Lower lobe of right lung (tissue), 2 donors: ENCODE data around the gene MSI2. TPM values are rescaled to one million over a fixed set of nuclear protein-coding genes. Genes with fewer than 3 reads are reported as not detected.
A peak's percentile ranks its signal among the peaks of the same experiment; 100 is the strongest.

Source experiments
- ATAC-seq, 2 donors: fragments of 200-7000 bp; cut with Tn5 transposase; one replicate each; pipeline ENCODE4 v1.9.1; 2020 to 2022; ENCODE audit warnings: mild to moderate bottlenecking in 2 of 2, moderate library complexity in 2 of 2
- DNase-seq: peaks from one replicate; pipeline ENCODE4 v3.0.0-alpha.2; 2020
- H3K27ac ChIP-seq: fragments of 200-600 bp; one replicate; pipeline ENCODE4 v1.8.0; 2022
- H3K27me3 ChIP-seq: fragments of 200-600 bp; one replicate; pipeline ENCODE4 v1.8.0; 2022; ENCODE audit warnings: low read depth
- H3K36me3 ChIP-seq: fragments of 200-600 bp; one replicate; pipeline ENCODE4 v1.8.0; 2022; ENCODE audit warnings: mild to moderate bottlenecking
- H3K4me1 ChIP-seq: fragments of 200-600 bp; one replicate; pipeline ENCODE4 v1.8.0; 2022
- H3K4me3 ChIP-seq: fragments of 200-600 bp; one replicate; pipeline ENCODE4 v1.8.0; 2022; ENCODE audit warnings: mild to moderate bottlenecking
- H3K9me3 ChIP-seq: fragments of 200-600 bp; one replicate; pipeline ENCODE4 v1.8.0; 2022
- intact Hi-C: fragments of 100-400 bp; cut with DNase I; formaldehyde crosslinking; loops from one replicate; pipeline ENCODE4 v1.11.0; 2022
- total RNA-seq: library from RNA; stranded (reverse); fragmentation: NEBNext Ultra II Directional; extraction: Animal tissue kit (Norgen Biotek cat#: 25700); gene quantifications from one replicate; pipeline ENCODE4 v1.2.1, GENCODE V29; 2021
- TF ChIP-seq, protein P1 (sequence below): fragments of 200-600 bp; IDR thresholded peaks from one replicate; pipeline ENCODE4 v1.8.0; 2022; ENCODE audit warnings: antibody characterized with exemption, mild to moderate bottlenecking
- donor health status: DM: no; HTN: yes; CAD: no; lungs with severe emphysema.

Gene MSI2
- total RNA-seq, 1 donor from 2014 or later: 43.9 TPM

DNA sequence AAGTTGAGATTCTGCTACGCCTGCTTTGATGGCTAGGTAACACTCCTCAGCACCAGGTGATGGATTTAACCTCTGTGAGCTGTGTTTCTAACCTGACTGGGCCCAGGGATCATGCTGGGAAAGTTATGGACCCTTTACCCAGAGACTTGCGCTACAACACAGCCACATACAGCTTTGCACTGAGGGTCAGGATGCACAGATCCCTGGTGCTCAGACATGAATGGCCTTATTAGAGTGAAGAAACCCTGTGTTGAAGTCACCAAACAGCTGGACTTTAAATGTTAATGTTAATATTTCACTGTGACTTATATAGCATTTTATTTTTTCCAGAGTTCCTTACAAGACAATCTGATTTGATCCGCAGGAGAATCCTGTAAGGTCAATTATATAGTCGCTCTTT, 114.3 kb downstream of the MSI2 start:
- H3K4me1 ChIP-seq: peaks cover 19% of the 10 kb centered on the region
- intact Hi-C loops: no loop called here
- ATAC-seq (no peak), DNase-seq (no peak)
- no peaks in the 10 kb centered on the region for H3K27me3 ChIP-seq
- H3K27ac ChIP-seq: no peak overlapping the region
- no peak overlapping the region for H3K4me3 ChIP-seq
- TF ChIP-seq, protein P1, sequence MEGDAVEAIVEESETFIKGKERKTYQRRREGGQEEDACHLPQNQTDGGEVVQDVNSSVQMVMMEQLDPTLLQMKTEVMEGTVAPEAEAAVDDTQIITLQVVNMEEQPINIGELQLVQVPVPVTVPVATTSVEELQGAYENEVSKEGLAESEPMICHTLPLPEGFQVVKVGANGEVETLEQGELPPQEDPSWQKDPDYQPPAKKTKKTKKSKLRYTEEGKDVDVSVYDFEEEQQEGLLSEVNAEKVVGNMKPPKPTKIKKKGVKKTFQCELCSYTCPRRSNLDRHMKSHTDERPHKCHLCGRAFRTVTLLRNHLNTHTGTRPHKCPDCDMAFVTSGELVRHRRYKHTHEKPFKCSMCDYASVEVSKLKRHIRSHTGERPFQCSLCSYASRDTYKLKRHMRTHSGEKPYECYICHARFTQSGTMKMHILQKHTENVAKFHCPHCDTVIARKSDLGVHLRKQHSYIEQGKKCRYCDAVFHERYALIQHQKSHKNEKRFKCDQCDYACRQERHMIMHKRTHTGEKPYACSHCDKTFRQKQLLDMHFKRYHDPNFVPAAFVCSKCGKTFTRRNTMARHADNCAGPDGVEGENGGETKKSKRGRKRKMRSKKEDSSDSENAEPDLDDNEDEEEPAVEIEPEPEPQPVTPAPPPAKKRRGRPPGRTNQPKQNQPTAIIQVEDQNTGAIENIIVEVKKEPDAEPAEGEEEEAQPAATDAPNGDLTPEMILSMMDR: no peak
- H3K9me3 ChIP-seq: peaks cover 10% of the 10 kb centered on the region
- no peaks in the 10 kb centered on the region for H3K36me3 ChIP-seq

DNA sequence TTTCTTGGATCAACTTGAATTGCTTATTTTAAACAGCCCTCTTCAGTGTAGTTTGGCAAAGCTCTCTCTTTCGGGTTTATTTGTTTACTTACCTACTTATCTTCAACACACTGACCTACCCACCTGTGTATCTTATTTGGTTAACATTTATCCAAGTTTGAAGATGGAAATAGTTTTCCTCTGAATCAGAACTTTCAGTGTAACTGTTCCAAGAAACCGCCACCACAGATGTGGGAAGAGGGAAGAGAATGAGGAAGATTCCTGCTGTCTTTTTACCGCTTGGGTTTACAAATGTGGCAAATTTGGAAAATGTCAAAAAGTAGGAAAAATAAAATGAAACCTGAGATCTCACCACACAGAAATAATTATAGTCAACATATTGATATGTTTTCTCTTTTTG, 115.8 kb downstream of the MSI2 start:
- intact Hi-C loops: no loop called here
- H3K4me3 ChIP-seq: no peak overlapping the region
- peaks cover 10% of the 10 kb centered on the region for H3K9me3 ChIP-seq
- no peak overlapping the region for H3K27ac ChIP-seq
- peak; percentile 52 to 86 for ATAC-seq
- H3K36me3 ChIP-seq: no peaks in the 10 kb centered on the region
- no peak for DNase-seq
- H3K27me3 ChIP-seq: no peaks in the 10 kb centered on the region
- TF ChIP-seq, protein P1: no peak
- H3K4me1 ChIP-seq: peaks cover 19% of the 10 kb centered on the region

DNA sequence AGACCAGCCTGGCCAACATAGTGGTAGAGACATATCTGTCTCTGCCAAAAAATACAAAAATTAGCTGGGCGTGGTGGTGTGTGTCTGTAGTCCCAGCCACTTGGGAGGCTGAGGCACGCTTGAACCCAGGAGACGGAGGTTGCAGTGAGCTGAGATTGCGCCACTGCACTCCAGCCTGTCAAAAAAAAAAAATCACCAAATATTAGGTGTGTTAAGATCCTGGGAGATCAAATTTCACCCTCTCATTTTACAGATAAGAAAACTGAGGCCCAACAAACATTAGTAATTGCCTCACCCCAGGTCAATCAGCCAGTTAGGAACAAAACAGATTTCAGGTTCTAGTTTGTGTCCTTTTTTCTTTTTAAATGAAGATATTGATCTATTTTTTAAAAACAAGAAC, 116.7 kb downstream of the MSI2 start:
- TF ChIP-seq, protein P1: no peak
- Histone ChIP-seq H3K36me3 (no peaks in the 10 kb centered on the region), H3K9me3 (peaks cover 10% of the 10 kb centered on the region), H3K27ac (no peak overlapping the region), H3K4me3 (no peak overlapping the region), H3K4me1 (peaks cover 19% of the 10 kb centered on the region), H3K27me3 (no peaks in the 10 kb centered on the region)
- intact Hi-C loops: no loop called here
- no peak for ATAC-seq
- DNase-seq: no peak

DNA sequence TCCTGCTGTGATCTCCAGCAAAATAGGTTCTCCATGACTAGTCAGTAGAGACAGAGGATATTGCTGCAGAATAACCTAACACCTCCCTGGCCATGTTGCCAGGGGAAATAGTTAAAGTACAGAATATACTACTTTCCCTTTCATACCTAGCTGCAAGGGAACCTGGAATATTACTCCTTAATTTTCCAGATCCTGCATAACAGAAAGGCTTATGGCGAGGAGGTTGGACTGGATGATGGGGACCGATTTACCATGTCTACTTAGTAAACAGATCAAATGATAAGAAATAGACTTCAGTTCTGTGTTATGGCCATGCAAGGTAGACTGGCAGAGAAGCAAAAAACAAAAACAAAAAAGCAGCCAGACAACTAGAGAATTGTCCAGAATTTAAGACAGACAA, 117.4 kb downstream of the MSI2 start:
- no peaks in the 10 kb centered on the region for H3K36me3 ChIP-seq
- peaks cover 19% of the 10 kb centered on the region for H3K4me1 ChIP-seq
- no peak for DNase-seq
- H3K27me3 ChIP-seq: no peaks in the 10 kb centered on the region
- H3K27ac ChIP-seq: no peak overlapping the region
- ATAC-seq: no peak
- peaks cover 10% of the 10 kb centered on the region for H3K9me3 ChIP-seq
- TF ChIP-seq, protein P1: no peak
- no peak overlapping the region for H3K4me3 ChIP-seq
- intact Hi-C loops: no loop called here

DNA sequence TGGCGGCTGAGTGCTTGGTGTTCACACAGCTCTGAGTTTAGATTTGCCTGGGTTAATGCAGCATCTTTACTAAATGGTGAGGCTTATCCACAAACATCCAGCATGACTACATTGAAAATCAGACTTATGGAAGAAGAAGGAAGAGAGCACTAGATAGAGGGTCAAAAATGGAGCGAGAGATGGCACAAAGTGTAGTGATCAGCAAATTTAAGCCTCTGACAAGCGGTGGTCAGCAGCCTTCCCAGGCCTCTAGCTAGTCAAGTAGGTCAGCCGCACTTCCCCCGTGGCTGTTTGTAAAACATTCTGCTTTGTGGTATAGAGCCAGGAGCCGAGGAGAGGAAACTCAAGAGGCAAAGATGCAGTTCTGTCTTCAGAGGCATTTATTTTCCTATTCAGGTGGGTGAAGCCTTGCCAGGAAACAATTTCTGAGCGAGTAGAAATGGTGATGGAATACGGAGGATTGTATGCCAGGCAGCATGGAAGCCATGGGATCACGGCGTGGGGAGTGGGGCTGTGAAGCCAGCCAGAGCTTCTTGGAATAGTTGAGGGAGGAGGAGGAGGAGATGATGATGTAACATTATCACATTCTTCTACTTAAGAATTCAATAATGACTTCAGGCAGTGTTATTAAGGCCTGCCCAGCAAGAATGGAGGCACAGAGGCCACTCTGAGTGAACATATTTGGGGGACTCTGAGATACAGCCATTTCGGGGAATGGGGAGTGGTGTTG, 118.9 kb downstream of the MSI2 start:
- ATAC-seq (no peak), DNase-seq (no peak)
- no peaks in the 10 kb centered on the region for H3K27me3 ChIP-seq
- intact Hi-C loops: no loop called here
- H3K27ac ChIP-seq: no peak overlapping the region
- no peaks in the 10 kb centered on the region for H3K36me3 ChIP-seq
- peaks cover 22% of the 10 kb centered on the region for H3K4me1 ChIP-seq
- no peak overlapping the region for H3K4me3 ChIP-seq
- H3K9me3 ChIP-seq: peaks cover 10% of the 10 kb centered on the region
- TF ChIP-seq, protein P1: no peak
